Lower lobe of right lung (tissue), 2 donors: Measurements from ENCODE around the gene USP53. TPM values are rescaled to one million over a fixed set of nuclear protein-coding genes. Genes with fewer than 3 reads are reported as not detected.

ENCODE experiments used
- ATAC-seq, 2 donors: fragments of 200-7000 bp; cut with Tn5 transposase; one replicate each; pipeline ENCODE4 v1.9.1; 2020 to 2022; ENCODE audit warnings: mild to moderate bottlenecking in 2 of 2, moderate library complexity in 2 of 2
- DNase-seq: peaks from one replicate; pipeline ENCODE4 v3.0.0-alpha.2; 2020
- H3K27ac ChIP-seq: fragments of 200-600 bp; one replicate; pipeline ENCODE4 v1.8.0; 2022
- H3K27me3 ChIP-seq: fragments of 200-600 bp; one replicate; pipeline ENCODE4 v1.8.0; 2022; ENCODE audit warnings: low read depth
- H3K36me3 ChIP-seq: fragments of 200-600 bp; one replicate; pipeline ENCODE4 v1.8.0; 2022; ENCODE audit warnings: mild to moderate bottlenecking
- H3K4me1 ChIP-seq: fragments of 200-600 bp; one replicate; pipeline ENCODE4 v1.8.0; 2022
- H3K4me3 ChIP-seq: fragments of 200-600 bp; one replicate; pipeline ENCODE4 v1.8.0; 2022; ENCODE audit warnings: mild to moderate bottlenecking
- H3K9me3 ChIP-seq: fragments of 200-600 bp; one replicate; pipeline ENCODE4 v1.8.0; 2022
- intact Hi-C: fragments of 100-400 bp; cut with DNase I; formaldehyde crosslinking; loops from one replicate; pipeline ENCODE4 v1.11.0; 2022
- total RNA-seq: library from RNA; stranded (reverse); fragmentation: NEBNext Ultra II Directional; extraction: Animal tissue kit (Norgen Biotek cat#: 25700); gene quantifications from one replicate; pipeline ENCODE4 v1.2.1, GENCODE V29; 2021
- TF ChIP-seq, protein P1 (sequence below): fragments of 200-600 bp; IDR thresholded peaks from one replicate; pipeline ENCODE4 v1.8.0; 2022; ENCODE audit warnings: antibody characterized with exemption, mild to moderate bottlenecking
- donor health status: DM: no; HTN: yes; CAD: no; lungs with severe emphysema.

Gene USP53
- total RNA-seq, 1 donor from 2014 or later, result 45.8 TPM

DNA sequence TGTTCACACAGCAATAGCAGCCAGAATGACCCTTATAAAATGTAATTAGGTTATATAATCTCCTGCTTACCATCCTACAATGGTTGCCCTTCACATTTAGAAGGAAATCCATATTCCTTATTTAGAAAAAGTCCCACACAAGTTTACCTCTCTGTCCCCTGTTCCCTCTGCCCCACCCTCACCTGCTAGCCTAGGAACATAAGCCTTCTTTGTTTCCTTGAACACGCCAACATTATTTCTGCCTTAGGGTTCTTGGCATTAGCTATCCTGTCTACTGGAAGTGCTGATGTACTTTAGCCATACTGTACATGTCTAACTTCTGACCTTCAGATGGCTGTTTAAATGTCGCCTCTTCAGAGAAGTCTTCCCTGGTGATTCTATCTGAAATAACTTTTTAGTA, 28.4 kb upstream of the USP53 start:
- Histone ChIP-seq H3K36me3 (no peaks in the 10 kb centered on the region), H3K27me3 (no peaks in the 10 kb centered on the region), H3K27ac (no peak overlapping the region), H3K4me1 (no peaks in the 10 kb centered on the region), H3K4me3 (no peak overlapping the region), H3K9me3 (no peaks in the 10 kb centered on the region)
- TF ChIP-seq, protein P1, sequence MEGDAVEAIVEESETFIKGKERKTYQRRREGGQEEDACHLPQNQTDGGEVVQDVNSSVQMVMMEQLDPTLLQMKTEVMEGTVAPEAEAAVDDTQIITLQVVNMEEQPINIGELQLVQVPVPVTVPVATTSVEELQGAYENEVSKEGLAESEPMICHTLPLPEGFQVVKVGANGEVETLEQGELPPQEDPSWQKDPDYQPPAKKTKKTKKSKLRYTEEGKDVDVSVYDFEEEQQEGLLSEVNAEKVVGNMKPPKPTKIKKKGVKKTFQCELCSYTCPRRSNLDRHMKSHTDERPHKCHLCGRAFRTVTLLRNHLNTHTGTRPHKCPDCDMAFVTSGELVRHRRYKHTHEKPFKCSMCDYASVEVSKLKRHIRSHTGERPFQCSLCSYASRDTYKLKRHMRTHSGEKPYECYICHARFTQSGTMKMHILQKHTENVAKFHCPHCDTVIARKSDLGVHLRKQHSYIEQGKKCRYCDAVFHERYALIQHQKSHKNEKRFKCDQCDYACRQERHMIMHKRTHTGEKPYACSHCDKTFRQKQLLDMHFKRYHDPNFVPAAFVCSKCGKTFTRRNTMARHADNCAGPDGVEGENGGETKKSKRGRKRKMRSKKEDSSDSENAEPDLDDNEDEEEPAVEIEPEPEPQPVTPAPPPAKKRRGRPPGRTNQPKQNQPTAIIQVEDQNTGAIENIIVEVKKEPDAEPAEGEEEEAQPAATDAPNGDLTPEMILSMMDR, result no peak
- ATAC-seq (no peak), DNase-seq (no peak)
- intact Hi-C loops, result no loop called here

GRCh38 chr4:119189638-119190037, 22.9 kb upstream of the USP53 start:
- DNase-seq (no peak), ATAC-seq (peak; percentile 46 to 59)
- no peaks in the 10 kb centered on the region for H3K4me1 ChIP-seq
- no peak overlapping the region for H3K27ac ChIP-seq
- no peaks in the 10 kb centered on the region for H3K27me3 ChIP-seq
- no peaks in the 10 kb centered on the region for H3K9me3 ChIP-seq
- H3K36me3 ChIP-seq, result no peaks in the 10 kb centered on the region
- TF ChIP-seq, protein P1, result no peak
- H3K4me3 ChIP-seq, result no peak overlapping the region
- intact Hi-C loops, result no loop called here

GRCh38 chr4:119190354-119190753, 22.2 kb upstream of the USP53 start:
- TF ChIP-seq, protein P1, result no peak
- ATAC-seq, result no peak
- no peaks in the 10 kb centered on the region for H3K27me3 ChIP-seq
- DNase-seq, result no peak
- H3K9me3 ChIP-seq, result no peaks in the 10 kb centered on the region
- H3K27ac ChIP-seq, result no peak overlapping the region
- intact Hi-C loops, result no loop called here
- no peaks in the 10 kb centered on the region for H3K36me3 ChIP-seq
- H3K4me1 ChIP-seq, result no peaks in the 10 kb centered on the region
- no peak overlapping the region for H3K4me3 ChIP-seq

- TF ChIP-seq, protein P1, result no peak
- no peaks in the 10 kb centered on the region for H3K27me3 ChIP-seq
- no peaks in the 10 kb centered on the region for H3K4me1 ChIP-seq
- no peak overlapping the region for H3K27ac ChIP-seq
- H3K36me3 ChIP-seq, result no peaks in the 10 kb centered on the region
- ATAC-seq (no peak), DNase-seq (no peak)
- intact Hi-C loops, result no loop called here
- H3K9me3 ChIP-seq, result no peaks in the 10 kb centered on the region
- no peak overlapping the region for H3K4me3 ChIP-seq
Measured at GRCh38 chr4:119191505-119191904, 21.0 kb upstream of the USP53 start.

GRCh38 chr4:119197772-119198212, 14.7 kb upstream of the USP53 start:
- Histone ChIP-seq H3K36me3 (no peaks in the 10 kb centered on the region), H3K27ac (no peak overlapping the region), H3K4me1 (no peaks in the 10 kb centered on the region), H3K9me3 (no peaks in the 10 kb centered on the region), H3K4me3 (no peak overlapping the region), H3K27me3 (no peaks in the 10 kb centered on the region)
- ATAC-seq, result no peak
- no peak for DNase-seq
- TF ChIP-seq, protein P1, result no peak
- intact Hi-C loops, result no loop called here

GRCh38 chr4:119204916-119205315, 7.6 kb upstream of the USP53 start:
- Histone ChIP-seq H3K36me3 (no peaks in the 10 kb centered on the region), H3K4me1 (peaks cover 13% of the 10 kb centered on the region), H3K27ac (peak overlapping the region; percentile 54), H3K9me3 (no peaks in the 10 kb centered on the region), H3K4me3 (no peak overlapping the region), H3K27me3 (no peaks in the 10 kb centered on the region)
- intact Hi-C loops, result no loop called here
- TF ChIP-seq, protein P1, result no peak
- no peak for ATAC-seq
- no peak for DNase-seq
